ENCODE results near the gene TANC1.
A peak's percentile ranks its signal among the peaks of the same experiment; 100 is the strongest.

Gene TANC1

GRCh38 chr2:159118115-159118858 lies 149.8 kb downstream of the TANC1 start:
- DNase-seq (ENCODE audit: low read depth), result peak; percentile 5

DNA sequence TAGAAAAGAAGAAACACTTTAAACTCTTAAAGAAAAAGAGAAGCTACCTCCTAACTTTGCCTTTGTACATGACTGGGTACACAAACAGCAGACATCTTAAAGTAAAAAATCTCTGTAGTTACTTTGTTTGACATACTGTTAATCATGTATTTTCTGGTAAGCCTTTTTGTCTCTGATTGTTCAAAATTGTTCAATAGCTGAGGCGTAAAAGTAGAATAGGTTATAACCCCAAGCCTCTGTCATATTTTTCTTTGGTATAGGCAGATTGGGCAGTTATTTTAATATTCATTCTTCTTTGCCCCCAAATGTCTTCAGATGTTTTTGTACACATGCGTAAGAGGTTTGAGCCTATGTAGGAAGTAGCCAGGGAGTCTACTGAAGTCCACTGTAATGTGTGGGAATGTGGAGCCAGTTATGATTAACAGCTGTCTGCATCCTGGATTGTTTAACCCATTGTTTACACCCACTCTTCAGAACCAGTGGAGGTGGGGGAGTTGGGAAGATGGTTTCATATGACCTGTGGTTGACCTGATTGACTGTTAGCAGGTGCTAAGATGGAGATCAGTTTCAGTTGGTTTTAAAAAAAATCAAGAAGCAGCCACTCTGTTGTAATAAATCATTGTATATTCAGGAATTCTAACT lies 150.5 kb downstream of the TANC1 start:
- DNase-seq (ENCODE audit: low read depth), result no peak

DNA sequence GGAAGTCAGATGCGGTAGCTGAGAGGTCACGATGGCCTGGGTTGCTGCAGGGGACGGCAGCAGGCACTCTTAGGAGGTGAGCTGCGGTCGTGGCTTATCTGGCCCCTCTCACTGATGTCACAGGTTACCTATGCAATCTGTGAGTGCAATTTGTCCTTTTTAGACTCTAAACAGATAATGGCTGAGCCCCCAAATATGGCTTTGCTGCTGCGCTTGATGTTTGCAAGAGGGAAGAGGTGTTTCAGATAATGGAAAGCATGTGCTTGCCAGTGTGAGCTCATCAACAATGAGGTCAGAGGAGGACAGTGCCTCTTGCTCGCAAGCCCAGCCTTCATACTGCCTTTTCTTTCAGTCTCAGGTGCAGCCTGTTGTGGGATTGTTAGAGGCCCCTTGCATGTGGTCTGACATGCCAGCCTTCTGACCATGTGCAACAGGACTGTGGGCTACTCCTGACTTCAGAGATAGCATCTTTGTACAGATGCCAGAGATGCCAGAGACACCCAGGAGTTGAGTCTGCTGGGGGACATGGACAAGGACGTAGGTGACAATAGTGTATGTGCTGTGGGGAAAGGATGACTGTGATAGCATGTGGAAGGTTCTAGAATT lies 151.3 kb downstream of the TANC1 start:
- DNase-seq (ENCODE audit: low read depth), result no peak

DNA sequence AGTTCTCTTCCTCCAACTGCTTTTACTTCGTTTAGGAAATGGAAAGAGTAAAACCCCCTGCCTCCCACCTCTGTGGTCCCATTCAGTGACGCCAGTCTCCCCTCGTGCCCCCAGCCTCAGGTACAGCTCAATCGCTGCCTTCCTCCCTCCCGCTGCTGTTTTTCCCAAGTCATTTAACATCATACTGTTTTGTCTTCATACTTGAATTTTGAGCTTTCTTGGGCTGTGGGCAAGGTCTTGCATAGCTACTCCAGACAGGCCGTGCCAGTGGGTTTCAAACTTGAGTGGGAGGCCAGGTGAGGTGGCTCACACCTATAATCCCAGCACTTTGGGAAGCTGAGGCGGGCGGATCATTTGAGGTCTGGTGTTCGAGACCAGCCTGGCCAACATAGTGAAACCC lies 155.3 kb downstream of the TANC1 start:
- DNase-seq (ENCODE audit: low read depth), result no peak

DNA sequence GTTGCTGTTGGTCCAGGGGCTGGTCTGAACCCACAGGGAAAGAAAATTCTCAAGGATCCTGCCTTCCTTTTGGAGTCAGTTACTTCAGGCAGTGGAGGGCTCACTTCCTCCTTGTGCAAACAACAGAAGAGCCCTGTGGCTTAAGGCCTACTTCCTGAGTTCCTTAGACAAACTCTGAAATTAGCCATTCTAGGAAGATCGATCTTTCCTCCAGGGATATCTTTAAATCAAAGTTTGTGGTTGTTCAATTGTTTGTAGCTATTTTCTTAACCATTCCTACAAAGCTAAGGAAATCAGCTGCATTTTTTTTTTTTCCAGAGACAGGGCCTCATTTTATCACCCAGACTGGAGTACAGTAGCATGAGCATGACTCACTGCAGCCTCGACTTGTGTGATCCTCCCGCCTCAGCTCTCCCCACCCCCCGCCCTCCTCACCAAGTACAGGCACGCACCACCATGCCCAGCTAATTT lies 156.0 kb downstream of the TANC1 start:
- DNase-seq (ENCODE audit: low read depth), result no peak

GRCh38 chr2:159124931-159125467 lies 156.6 kb downstream of the TANC1 start:
- no peak for DNase-seq (ENCODE audit: low read depth)

- no peak for DNase-seq (ENCODE audit: low read depth)
Measured at GRCh38 chr2:159125858-159126257, 157.4 kb downstream of the TANC1 start.

GRCh38 chr2:159126432-159127022 lies 158.1 kb downstream of the TANC1 start:
- DNase-seq (ENCODE audit: low read depth), result no peak

DNA sequence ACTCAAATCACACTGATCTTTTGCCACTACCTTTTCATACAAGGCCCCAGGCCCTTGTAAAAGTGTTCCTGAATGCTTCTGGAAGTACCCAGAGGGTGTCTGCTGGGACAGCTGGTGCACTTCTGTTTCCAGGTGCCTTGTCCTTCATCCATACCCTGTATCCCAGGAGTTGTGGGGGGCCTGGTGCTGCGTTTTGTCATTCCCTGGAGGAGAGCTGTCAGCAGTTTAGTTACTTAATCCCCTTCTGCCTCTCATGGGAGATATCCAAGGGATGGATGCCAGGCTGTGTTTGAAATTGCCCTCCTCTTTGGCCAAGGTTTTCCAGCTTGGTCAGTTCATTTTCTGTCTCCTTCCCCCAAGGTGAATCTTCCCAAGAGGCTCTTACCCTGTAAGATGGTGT lies 159.8 kb downstream of the TANC1 start:
- DNase-seq (ENCODE audit: low read depth), result no peak

DNA sequence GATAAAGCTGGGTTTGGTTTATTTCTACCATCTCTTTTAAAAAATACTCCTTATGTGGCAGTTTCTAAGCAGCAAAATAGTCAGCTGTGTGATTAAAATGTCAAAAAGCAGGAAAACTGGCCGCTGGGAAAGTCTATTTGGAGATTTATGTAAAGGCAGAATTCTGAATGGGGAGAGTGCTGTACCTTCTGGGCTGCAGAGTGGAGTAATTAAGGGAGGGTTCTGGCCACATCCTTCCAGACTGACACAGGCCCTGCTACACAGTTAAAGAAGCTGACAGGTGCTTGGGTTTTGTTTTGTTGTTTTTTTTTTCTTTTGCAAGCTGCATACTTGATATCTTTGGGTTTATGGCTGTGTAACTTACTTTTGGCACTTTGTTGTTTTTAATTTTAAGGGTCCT lies 160.8 kb downstream of the TANC1 start:
- DNase-seq (ENCODE audit: low read depth), result no peak

DNA sequence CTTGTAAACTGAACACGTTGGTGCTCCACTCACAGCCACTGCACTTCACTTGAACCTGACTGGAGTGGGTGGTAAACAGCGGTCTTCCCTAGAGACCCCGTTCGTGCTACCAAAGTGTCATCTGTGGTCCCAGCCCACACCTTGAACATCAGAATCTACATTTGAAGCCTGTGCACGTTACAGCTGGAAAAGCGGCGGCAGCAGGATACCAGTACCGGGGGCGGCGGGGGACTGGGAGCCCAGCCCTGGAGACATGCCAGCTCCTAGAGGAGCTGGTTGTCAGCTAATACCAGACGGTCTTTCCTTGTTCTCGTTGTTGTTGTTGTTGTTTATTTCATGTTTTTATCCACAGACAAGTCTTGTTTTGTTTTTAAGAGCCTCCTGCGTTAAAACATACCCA lies 161.4 kb downstream of the TANC1 start:
- DNase-seq (ENCODE audit: low read depth), result no peak

GRCh38 chr2:159130302-159130701 lies 161.9 kb downstream of the TANC1 start:
- DNase-seq (ENCODE audit: low read depth), result no peak

DNA sequence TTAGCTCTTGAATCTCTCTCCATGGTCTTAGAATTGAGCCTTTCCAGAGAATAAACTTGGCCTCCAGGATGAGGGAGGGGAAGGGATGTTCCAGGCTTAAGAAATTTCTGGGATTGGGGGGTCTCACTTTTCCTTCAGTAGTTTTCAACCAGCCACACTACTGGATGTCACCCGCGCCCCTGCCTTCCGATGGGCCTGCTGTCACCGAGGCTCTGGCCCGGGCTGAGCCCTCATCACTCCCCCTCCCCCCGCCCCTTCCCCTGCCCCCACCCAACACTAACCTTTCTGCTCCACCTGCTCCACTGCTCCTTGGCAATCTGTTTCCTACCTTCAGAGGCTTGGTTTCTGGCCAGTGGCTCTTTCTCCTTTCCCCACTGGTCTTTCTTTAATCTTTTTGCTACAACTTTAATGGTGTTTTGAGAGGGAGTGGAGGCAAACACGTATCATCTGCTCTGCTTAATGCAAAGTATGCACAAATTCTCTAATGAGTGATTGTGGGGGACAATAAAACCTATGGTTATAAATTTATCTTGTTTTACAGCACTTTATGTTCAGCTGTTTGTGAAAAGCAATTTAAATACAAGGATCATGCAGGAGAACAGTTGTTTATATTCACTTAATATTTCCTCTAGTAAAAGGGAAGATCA lies 162.9 kb downstream of the TANC1 start:
- DNase-seq (ENCODE audit: low read depth), result no peak

GRCh38 chr2:159131914-159132281 lies 163.5 kb downstream of the TANC1 start:
- DNase-seq (ENCODE audit: low read depth), result no peak

- DNase-seq (ENCODE audit: low read depth), result no peak
Measured at GRCh38 chr2:159133797-159134196, 165.4 kb downstream of the TANC1 start.

DNA sequence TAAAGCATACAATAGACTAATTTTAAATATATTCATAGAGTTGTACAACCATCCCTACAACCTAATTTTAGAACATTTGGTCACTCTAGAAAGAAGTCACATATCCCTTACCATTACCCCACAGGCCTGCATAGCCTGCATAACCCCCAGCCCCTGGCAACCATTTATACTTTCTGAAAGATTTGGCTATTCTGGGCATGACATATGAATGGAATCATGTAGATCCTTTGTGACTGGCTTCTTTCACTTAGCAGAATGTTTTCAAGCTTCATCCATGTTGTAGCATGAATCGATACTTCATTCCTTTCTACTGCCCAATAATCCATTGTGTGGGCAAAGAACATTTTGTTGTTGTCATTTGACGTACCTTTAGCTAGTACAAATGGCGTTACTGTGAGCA lies 166.5 kb downstream of the TANC1 start:
- DNase-seq (ENCODE audit: low read depth), result no peak

DNA sequence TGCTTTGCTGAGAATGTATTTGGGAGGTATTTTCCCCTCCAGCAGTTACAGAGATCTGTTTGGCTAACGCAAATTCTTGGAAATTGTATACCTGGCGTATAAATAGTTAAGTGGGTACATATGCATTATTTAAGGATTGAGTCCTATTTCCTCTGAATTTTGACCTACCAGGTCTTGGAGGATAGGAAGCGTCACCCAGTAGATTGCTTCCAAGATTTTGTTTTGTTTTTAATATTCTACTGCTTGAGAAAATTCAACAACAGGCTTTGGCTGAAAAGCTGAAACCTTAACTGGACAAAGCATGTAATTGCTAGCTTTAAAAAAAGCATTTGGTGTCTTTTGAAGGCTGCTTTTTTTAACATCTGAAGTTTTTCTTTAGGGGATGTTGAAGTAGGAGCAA lies 168.0 kb downstream of the TANC1 start:
- no peak for DNase-seq (ENCODE audit: low read depth)

DNA sequence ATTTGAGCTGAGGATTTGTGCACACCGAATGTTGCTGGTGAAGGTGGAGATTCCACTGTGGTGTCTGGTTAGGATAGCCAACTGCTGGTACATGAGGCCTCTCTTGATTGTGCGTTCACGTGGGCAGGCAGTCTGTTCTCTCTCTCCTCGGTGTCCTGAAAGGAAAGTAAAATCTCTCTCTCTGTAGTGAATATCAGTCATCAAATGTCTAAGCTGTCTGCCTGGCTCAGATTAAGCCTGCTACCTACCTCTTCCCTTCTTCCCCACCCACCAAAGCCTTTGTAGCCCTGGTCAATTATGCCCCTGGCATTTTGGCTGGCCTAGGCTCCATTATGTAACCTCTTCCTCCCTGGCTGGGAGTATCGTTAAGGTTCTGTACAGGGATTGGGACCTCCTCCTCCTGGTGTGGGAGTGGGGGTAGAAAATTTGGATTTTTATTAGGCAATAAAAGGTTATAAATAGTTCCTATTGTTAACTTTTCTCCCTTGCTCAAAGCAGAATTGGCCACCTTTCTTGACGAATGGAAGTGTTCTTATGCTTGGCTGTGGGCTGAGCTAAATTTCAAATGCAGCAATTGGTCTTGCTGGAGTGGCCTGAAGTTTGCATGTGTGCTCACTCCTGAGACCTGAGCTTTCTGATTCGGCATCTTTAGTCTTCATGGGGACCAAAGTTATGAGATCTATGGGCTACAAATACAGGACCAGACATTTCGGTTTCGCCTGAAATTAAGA lies 169.2 kb downstream of the TANC1 start:
- no peak for DNase-seq (ENCODE audit: low read depth)

GRCh38 chr2:159138642-159139182 lies 170.3 kb downstream of the TANC1 start:
- no peak for DNase-seq (ENCODE audit: low read depth)

- DNase-seq (ENCODE audit: low read depth), result no peak
Measured at GRCh38 chr2:159139216-159139933, 170.9 kb downstream of the TANC1 start.

Measured in T-helper 22 cell (primary cell).